Hematopoietic multipotent progenitor cell treated with erythropoietin and hydrocortisone succinate and interleukin-3 and kit ligand, for 6 days (in vitro differentiated cells): Measurements from ENCODE around the gene HIGD1B.
"Not testable (repeated sequence)": the region's sequence is repeated elsewhere in the genome, so short reads cannot be mapped to it uniquely, and the experiment has no call there.

ENCODE experiments used
- DNase-seq: peaks from one replicate; pipeline ENCODE4 v3.0.0-alpha.2; 2015

Gene HIGD1B

GRCh38 chr17:44847586-44847985, at the start of gene HIGD1B:
HIGD1B (plus strand) TSS chr17:44847883; CDS start chr17:44848153, 270 bp downstream.
- no peak for DNase-seq

GRCh38 chr17:44798356-44798755, 49.3 kb upstream of the HIGD1B start:
- DNase-seq, result no peak

GRCh38 chr17:44801880-44802279, 45.8 kb upstream of the HIGD1B start:
- no peak for DNase-seq

GRCh38 chr17:44804302-44805089, 43.2 kb upstream of the HIGD1B start:
- no peak for DNase-seq

GRCh38 chr17:44807093-44807816, 40.4 kb upstream of the HIGD1B start:
- no peak for DNase-seq

- no peak for DNase-seq
Observed at GRCh38 chr17:44807817-44808155, 39.9 kb upstream of the HIGD1B start.

GRCh38 chr17:44808156-44808555, 39.5 kb upstream of the HIGD1B start:
- no peak for DNase-seq

GRCh38 chr17:44808656-44809388, 38.9 kb upstream of the HIGD1B start:
- DNase-seq, result not testable (repeated sequence)

- no peak for DNase-seq
Observed at GRCh38 chr17:44812263-44812662, 35.4 kb upstream of the HIGD1B start.

GRCh38 chr17:44818508-44818907, 29.2 kb upstream of the HIGD1B start:
- not testable (repeated sequence) for DNase-seq

GRCh38 chr17:44820631-44821212, 27.0 kb upstream of the HIGD1B start:
- no peak for DNase-seq

- not testable (repeated sequence) for DNase-seq
Observed at GRCh38 chr17:44825236-44825635, 22.4 kb upstream of the HIGD1B start.

- DNase-seq, result no peak
Observed at GRCh38 chr17:44826123-44826790, 21.4 kb upstream of the HIGD1B start.

GRCh38 chr17:44827863-44828262, 19.8 kb upstream of the HIGD1B start:
- DNase-seq, result no peak

- no peak for DNase-seq
Observed at GRCh38 chr17:44828919-44829522, 18.7 kb upstream of the HIGD1B start.

GRCh38 chr17:44829523-44830358, 17.9 kb upstream of the HIGD1B start, which contains the start of gene GJC1:
GJC1 (minus strand) TSS chr17:44830287; CDS start chr17:44805817, 24,470 bp downstream.
- no peak for DNase-seq

- DNase-seq, result no peak
Observed at GRCh38 chr17:44830359-44831288, 17.1 kb upstream of the HIGD1B start.

GRCh38 chr17:44831371-44831770, 16.3 kb upstream of the HIGD1B start:
- DNase-seq, result no peak

GRCh38 chr17:44832805-44833204, 14.9 kb upstream of the HIGD1B start:
- no peak for DNase-seq

GRCh38 chr17:44837196-44837595, 10.5 kb upstream of the HIGD1B start:
- DNase-seq, result no peak
